ENCODE results near the gene KRT73. TPM values are rescaled to one million over a fixed set of nuclear protein-coding genes. Genes with fewer than 3 reads are reported as not detected.

The KRT73 gene
- total and polyA plus RNA-seq, 2 of the 8 experiments (the other 6 are each of a cell fraction or from before 2014, with no cell fraction given): not detected

DNA sequence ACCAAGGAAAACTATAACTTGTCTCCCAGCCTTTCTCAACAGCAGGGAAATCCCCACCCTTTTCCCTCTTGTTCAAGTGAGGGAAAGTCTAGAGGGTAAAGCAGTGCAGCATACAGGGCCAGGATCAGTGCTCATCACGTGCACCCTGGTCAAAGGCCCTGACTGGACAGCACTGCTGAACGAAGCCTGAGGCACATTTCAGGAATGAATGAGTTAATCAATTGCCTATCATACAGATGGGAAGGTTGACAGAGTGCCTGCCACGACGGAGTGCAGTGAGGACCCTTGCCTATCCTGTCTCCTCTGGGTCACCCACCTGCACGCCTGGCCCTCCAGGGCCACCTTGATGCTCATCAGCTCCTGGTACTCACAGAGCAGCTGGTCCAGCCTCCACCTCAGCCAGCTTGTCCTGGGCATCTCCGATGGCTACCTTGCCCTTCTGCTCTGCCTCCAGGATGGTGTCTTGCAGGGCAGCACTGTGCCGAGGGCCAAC lies 11.7 kb upstream of the KRT73 start (continued):
- TF ChIP-seq, protein P1, sequence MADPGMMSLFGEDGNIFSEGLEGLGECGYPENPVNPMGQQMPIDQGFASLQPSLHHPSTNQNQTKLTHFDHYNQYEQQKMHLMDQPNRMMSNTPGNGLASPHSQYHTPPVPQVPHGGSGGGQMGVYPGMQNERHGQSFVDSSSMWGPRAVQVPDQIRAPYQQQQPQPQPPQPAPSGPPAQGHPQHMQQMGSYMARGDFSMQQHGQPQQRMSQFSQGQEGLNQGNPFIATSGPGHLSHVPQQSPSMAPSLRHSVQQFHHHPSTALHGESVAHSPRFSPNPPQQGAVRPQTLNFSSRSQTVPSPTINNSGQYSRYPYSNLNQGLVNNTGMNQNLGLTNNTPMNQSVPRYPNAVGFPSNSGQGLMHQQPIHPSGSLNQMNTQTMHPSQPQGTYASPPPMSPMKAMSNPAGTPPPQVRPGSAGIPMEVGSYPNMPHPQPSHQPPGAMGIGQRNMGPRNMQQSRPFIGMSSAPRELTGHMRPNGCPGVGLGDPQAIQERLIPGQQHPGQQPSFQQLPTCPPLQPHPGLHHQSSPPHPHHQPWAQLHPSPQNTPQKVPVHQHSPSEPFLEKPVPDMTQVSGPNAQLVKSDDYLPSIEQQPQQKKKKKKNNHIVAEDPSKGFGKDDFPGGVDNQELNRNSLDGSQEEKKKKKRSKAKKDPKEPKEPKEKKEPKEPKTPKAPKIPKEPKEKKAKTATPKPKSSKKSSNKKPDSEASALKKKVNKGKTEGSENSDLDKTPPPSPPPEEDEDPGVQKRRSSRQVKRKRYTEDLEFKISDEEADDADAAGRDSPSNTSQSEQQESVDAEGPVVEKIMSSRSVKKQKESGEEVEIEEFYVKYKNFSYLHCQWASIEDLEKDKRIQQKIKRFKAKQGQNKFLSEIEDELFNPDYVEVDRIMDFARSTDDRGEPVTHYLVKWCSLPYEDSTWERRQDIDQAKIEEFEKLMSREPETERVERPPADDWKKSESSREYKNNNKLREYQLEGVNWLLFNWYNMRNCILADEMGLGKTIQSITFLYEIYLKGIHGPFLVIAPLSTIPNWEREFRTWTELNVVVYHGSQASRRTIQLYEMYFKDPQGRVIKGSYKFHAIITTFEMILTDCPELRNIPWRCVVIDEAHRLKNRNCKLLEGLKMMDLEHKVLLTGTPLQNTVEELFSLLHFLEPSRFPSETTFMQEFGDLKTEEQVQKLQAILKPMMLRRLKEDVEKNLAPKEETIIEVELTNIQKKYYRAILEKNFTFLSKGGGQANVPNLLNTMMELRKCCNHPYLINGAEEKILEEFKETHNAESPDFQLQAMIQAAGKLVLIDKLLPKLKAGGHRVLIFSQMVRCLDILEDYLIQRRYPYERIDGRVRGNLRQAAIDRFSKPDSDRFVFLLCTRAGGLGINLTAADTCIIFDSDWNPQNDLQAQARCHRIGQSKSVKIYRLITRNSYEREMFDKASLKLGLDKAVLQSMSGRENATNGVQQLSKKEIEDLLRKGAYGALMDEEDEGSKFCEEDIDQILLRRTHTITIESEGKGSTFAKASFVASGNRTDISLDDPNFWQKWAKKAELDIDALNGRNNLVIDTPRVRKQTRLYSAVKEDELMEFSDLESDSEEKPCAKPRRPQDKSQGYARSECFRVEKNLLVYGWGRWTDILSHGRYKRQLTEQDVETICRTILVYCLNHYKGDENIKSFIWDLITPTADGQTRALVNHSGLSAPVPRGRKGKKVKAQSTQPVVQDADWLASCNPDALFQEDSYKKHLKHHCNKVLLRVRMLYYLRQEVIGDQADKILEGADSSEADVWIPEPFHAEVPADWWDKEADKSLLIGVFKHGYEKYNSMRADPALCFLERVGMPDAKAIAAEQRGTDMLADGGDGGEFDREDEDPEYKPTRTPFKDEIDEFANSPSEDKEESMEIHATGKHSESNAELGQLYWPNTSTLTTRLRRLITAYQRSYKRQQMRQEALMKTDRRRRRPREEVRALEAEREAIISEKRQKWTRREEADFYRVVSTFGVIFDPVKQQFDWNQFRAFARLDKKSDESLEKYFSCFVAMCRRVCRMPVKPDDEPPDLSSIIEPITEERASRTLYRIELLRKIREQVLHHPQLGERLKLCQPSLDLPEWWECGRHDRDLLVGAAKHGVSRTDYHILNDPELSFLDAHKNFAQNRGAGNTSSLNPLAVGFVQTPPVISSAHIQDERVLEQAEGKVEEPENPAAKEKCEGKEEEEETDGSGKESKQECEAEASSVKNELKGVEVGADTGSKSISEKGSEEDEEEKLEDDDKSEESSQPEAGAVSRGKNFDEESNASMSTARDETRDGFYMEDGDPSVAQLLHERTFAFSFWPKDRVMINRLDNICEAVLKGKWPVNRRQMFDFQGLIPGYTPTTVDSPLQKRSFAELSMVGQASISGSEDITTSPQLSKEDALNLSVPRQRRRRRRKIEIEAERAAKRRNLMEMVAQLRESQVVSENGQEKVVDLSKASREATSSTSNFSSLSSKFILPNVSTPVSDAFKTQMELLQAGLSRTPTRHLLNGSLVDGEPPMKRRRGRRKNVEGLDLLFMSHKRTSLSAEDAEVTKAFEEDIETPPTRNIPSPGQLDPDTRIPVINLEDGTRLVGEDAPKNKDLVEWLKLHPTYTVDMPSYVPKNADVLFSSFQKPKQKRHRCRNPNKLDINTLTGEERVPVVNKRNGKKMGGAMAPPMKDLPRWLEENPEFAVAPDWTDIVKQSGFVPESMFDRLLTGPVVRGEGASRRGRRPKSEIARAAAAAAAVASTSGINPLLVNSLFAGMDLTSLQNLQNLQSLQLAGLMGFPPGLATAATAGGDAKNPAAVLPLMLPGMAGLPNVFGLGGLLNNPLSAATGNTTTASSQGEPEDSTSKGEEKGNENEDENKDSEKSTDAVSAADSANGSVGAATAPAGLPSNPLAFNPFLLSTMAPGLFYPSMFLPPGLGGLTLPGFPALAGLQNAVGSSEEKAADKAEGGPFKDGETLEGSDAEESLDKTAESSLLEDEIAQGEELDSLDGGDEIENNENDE (IDR thresholded peaks at IDR 0.05; ENCODE audit: insufficient replicate concordance, low read length): no peak
- no peak for TF ChIP-seq RBBP5 (IDR thresholded peaks at IDR 0.05; ENCODE audit: borderline replicate concordance, low read depth, low read length)
- TF ChIP-seq NANOG (IDR thresholded peaks at IDR 0.05; ENCODE audit: insufficient read depth, low read depth, low read length, poor library complexity, severe bottlenecking): no peak
- TF ChIP-seq TCF12 (IDR thresholded peaks at IDR 0.05; ENCODE audit: low read depth, low read length): no peak
- TF ChIP-seq CBX8 (IDR thresholded peaks at IDR 0.05; ENCODE audit: borderline replicate concordance, low read depth, low read length): no peak
- no peak for TF ChIP-seq CTBP2 (IDR thresholded peaks at IDR 0.05; ENCODE audit: borderline replicate concordance, insufficient read depth, insufficient read length, low read length)
- no peak for TF ChIP-seq GABPA (IDR thresholded peaks at IDR 0.05; ENCODE audit: borderline replicate concordance, insufficient read depth, low read length)
- no peak for TF ChIP-seq RAD21 (IDR thresholded peaks at IDR 0.05 in 1 of 2, conservative IDR thresholded peaks at IDR 0.05 in 1 of 2; ENCODE audit: low read depth in 2 of 2, low read length in 2 of 2)
- TF ChIP-seq TBP (IDR thresholded peaks at IDR 0.05; ENCODE audit: low read depth, low read length): no peak
- TF ChIP-seq RNF2 (IDR thresholded peaks at IDR 0.05; ENCODE audit: borderline replicate concordance, low read depth, low read length, missing control alignments, poor library complexity, severe bottlenecking): no peak

Data from H1 (cell line).